Keratinocyte (primary cell): ENCODE results near the gene NUDT6. TPM values are rescaled to one million over a fixed set of nuclear protein-coding genes. Genes with fewer than 3 reads are reported as not detected.

Source experiments
- DNase-seq: peaks from one replicate; pipeline ENCODE4 v3.0.0-alpha.2; 2011; ENCODE audit warnings: low read depth, missing footprints, low spot score
- FAIRE-seq: peaks from 2 replicates; lab custom pipeline; 2011; peaks lifted over from hg19 to GRCh38; lab: Jason Lieb, UNC
- H2AFZ ChIP-seq: 2 replicates; pipeline ENCODE4 v1.6.0; 2012; ENCODE audit warnings: low read length, control low read depth, inconsistent platforms; ENCODE audit not compliant: control insufficient read depth
- H3K27ac ChIP-seq: 2 replicates; pipeline ENCODE4 v1.5.1; 2011; ENCODE audit warnings: low read length; ENCODE audit not compliant: control insufficient read depth, insufficient read depth
- H3K27me3 ChIP-seq: 3 replicates; pipeline ENCODE4 v1.6.0; 2011; ENCODE audit warnings: low read length; ENCODE audit not compliant: control insufficient read depth, insufficient read depth; ENCODE audit errors: extremely low read depth
- H3K36me3 ChIP-seq, 2 experiments: 2 replicates in 1 of 2; 3 replicates in 1 of 2; pipeline ENCODE4 v1.5.1; 2011; ENCODE audit warnings: low read length in 2 of 2, mild to moderate bottlenecking in 1 of 2; ENCODE audit not compliant: control insufficient read depth in 2 of 2, insufficient read depth in 2 of 2; ENCODE audit errors: extremely low read depth in 1 of 2
- H3K4me1 ChIP-seq: 3 replicates; pipeline ENCODE4 v1.5.1; 2011; ENCODE audit warnings: low read length; ENCODE audit not compliant: control insufficient read depth, insufficient read depth; ENCODE audit errors: extremely low read depth
- H3K4me2 ChIP-seq: 3 replicates; pipeline ENCODE4 v1.6.0; 2011; ENCODE audit warnings: low read depth, low read length; ENCODE audit not compliant: control insufficient read depth, insufficient read depth; ENCODE audit errors: extremely low read depth
- H3K4me3 ChIP-seq, 3 experiments: fragments of 200-600 bp in 1 of 3; sonication (generic) in 1 of 3; 2 replicates in 2 of 3; 3 replicates in 1 of 3; pipeline ENCODE4 v1.5.1; 2011 to 2016; ENCODE audit warnings: low read length in 3 of 3, mild to moderate bottlenecking in 3 of 3, control low read depth in 2 of 3, inconsistent platforms in 1 of 3, low read depth in 1 of 3, mixed read lengths in 1 of 3, mixed run types in 1 of 3, moderate library complexity in 1 of 3; ENCODE audit not compliant: control insufficient read depth in 2 of 3, insufficient read depth in 2 of 3; ENCODE audit errors: extremely low read depth in 1 of 3
- H3K79me2 ChIP-seq: 2 replicates; pipeline ENCODE4 v1.6.0; 2012; ENCODE audit warnings: low read length; ENCODE audit not compliant: control insufficient read depth, insufficient read depth
- H3K9ac ChIP-seq: 3 replicates; pipeline ENCODE4 v1.6.0; 2011; ENCODE audit warnings: low read length; ENCODE audit not compliant: control insufficient read depth, insufficient read depth; ENCODE audit errors: extremely low read depth
- H3K9me1 ChIP-seq: 3 replicates; pipeline ENCODE4 v1.6.0; 2011; ENCODE audit warnings: low read length; ENCODE audit not compliant: control insufficient read depth, insufficient read depth; ENCODE audit errors: extremely low read depth
- H3K9me3 ChIP-seq: 2 replicates; pipeline ENCODE4 v1.5.1; 2012; ENCODE audit warnings: low read depth, low read length; ENCODE audit not compliant: control insufficient read depth
- H4K20me1 ChIP-seq: 3 replicates; pipeline ENCODE4 v1.6.0; 2011; ENCODE audit warnings: low read length; ENCODE audit not compliant: control insufficient read depth, insufficient read depth; ENCODE audit errors: extremely low read depth
- EZH2 ChIP-seq: IDR thresholded peaks from one replicate; pipeline ENCODE4 v1.6.1; 2012; ENCODE audit warnings: inconsistent platforms, mild to moderate bottlenecking, low read length, moderate library complexity
- dilution Hi-C: fragments of 300-500 bp; cut with MboI; formaldehyde crosslinking; loops from one replicate; pipeline ENCODE4 v1.7.0; 2020; ENCODE audit warnings: low sequenced_read_pairs; ENCODE audit not compliant: extremely low pct_ligation_motif_present
- polyA plus RNA-seq, 5 experiments: library from polyadenylated mRNA; depleted of rRNA in 3 of 5; stranded (reverse) in 3 of 5; stranded (forward) in 1 of 5; unstranded in 1 of 5; fragments of >200 nt; gene quantifications; 1 replicate in 1 of 5; 2 replicates in 3 of 5; 3 replicates in 1 of 5; pipeline versions ENCODE4 v1.2.1 to v1.2.3, GENCODE V29; 2011 to 2012; ENCODE audit warnings: missing spikeins in 2 of 5, low read depth in 1 of 5, low replicate concordance in 1 of 5
- TF ChIP-seq, protein P1 (sequence below), 3 experiments: IDR thresholded peaks in 1 of 3; conservative IDR thresholded peaks in 1 of 3; optimal IDR thresholded peaks in 1 of 3; 2 replicates in 2 of 3; 3 replicates in 1 of 3; pipeline versions ENCODE3 to v1.5.1; 2011; ENCODE audit warnings: low read length in 3 of 3, mild to moderate bottlenecking in 3 of 3, moderate library complexity in 2 of 3, control low read depth in 1 of 3, inconsistent platforms in 1 of 3; ENCODE audit not compliant: insufficient read depth in 2 of 3; ENCODE audit errors: extremely low read depth in 1 of 3

Gene NUDT6
- polyA plus RNA-seq, 1 donor (not counting 4 experiments of a cell fraction or from before 2014, with no cell fraction given), result 6.9 TPM

DNA sequence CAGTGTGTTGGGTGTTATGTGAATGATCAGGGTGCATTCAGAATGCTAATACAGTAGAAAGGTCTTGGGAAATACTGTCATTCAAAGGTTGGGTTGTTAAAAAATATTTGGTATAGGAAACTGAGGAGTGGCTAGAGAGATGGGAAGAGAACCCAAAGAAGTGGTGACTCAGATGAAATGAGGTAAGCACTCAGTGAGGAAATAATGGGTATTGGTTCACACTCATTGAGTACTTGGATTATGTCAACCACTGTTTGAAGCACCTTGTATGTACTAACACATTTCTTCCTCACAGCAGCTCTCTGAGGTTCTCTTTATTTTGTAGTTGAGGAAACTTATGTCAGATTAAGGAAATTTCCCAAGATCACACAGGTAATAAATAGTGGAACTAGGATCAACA is 40.8 kb upstream of the NUDT6 start:
- FAIRE-seq (peak; percentile 89), DNase-seq (peak; percentile 2)
- H3K79me2 ChIP-seq, result no peaks in the 10 kb centered on the region
- dilution Hi-C loops, result no loop called here
- H3K4me2 ChIP-seq, result no peak overlapping the region
- H3K36me3 ChIP-seq, result no peaks in the 10 kb centered on the region
- no peak overlapping the region for H3K9ac ChIP-seq
- no peaks in the 10 kb centered on the region for H3K9me3 ChIP-seq
- no peaks in the 10 kb centered on the region for H3K9me1 ChIP-seq
- TF ChIP-seq, protein P1, sequence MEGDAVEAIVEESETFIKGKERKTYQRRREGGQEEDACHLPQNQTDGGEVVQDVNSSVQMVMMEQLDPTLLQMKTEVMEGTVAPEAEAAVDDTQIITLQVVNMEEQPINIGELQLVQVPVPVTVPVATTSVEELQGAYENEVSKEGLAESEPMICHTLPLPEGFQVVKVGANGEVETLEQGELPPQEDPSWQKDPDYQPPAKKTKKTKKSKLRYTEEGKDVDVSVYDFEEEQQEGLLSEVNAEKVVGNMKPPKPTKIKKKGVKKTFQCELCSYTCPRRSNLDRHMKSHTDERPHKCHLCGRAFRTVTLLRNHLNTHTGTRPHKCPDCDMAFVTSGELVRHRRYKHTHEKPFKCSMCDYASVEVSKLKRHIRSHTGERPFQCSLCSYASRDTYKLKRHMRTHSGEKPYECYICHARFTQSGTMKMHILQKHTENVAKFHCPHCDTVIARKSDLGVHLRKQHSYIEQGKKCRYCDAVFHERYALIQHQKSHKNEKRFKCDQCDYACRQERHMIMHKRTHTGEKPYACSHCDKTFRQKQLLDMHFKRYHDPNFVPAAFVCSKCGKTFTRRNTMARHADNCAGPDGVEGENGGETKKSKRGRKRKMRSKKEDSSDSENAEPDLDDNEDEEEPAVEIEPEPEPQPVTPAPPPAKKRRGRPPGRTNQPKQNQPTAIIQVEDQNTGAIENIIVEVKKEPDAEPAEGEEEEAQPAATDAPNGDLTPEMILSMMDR (optimal IDR thresholded peaks at IDR 0.05 in 1 of 3, IDR thresholded peaks at IDR 0.05 in 1 of 3, conservative IDR thresholded peaks at IDR 0.05 in 1 of 3; ENCODE audit: extremely low read depth in 1 of 3, insufficient read depth in 2 of 3, low read length in 3 of 3), result no peak
- no peak for TF ChIP-seq EZH2
- H3K4me1 ChIP-seq, result peaks cover 8% of the 10 kb centered on the region
- H4K20me1 ChIP-seq, result no peaks in the 10 kb centered on the region
- no peak overlapping the region for H3K4me3 ChIP-seq
- H3K27me3 ChIP-seq, result no peaks in the 10 kb centered on the region
- no peak overlapping the region for H3K27ac ChIP-seq
- no peak overlapping the region for H2AFZ ChIP-seq

DNA sequence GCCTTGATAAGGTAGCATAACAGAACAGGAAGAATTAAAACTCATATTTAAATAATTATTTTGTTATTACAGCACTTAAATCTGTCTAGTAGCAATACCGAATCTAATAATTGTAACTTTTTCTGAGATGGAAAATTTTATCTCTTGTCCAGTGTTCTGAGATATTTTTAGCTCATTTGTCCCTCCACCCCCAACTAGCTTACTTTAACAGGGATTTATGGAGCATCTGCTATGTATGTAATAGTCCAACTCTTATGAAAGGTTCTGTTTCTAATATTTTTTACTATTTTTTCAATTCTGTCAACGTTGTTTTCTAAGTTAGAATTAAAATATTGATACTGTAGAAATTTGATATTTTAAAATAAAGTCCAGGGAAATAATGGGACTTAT is 38.2 kb upstream of the NUDT6 start:
- Histone ChIP-seq H3K4me3 (no peak overlapping the region), H2AFZ (no peak overlapping the region), H3K4me2 (no peak overlapping the region), H3K79me2 (no peaks in the 10 kb centered on the region), H4K20me1 (no peaks in the 10 kb centered on the region), H3K27me3 (no peaks in the 10 kb centered on the region), H3K36me3 (no peaks in the 10 kb centered on the region), H3K9me1 (no peaks in the 10 kb centered on the region), H3K27ac (no peak overlapping the region), H3K4me1 (peaks cover 5% of the 10 kb centered on the region), H3K9me3 (no peaks in the 10 kb centered on the region), H3K9ac (no peak overlapping the region)
- FAIRE-seq (no peak), DNase-seq (no peak)
- no peak for TF ChIP-seq EZH2
- TF ChIP-seq, protein P1 (optimal IDR thresholded peaks at IDR 0.05 in 1 of 3, IDR thresholded peaks at IDR 0.05 in 1 of 3, conservative IDR thresholded peaks at IDR 0.05 in 1 of 3; ENCODE audit: extremely low read depth in 1 of 3, insufficient read depth in 2 of 3, low read length in 3 of 3), result no peak
- dilution Hi-C loops, result no loop called here
